OCI-M2 (cell line): ENCODE data around the gene KCNK4.

Source experiments
- DNase-seq: peaks from one replicate; lab custom pipeline; 2025; ENCODE audit not compliant: unreplicated experiment; lab: John Stamatoyannopoulos, UW

The KCNK4 gene

GRCh38 chr11:64342869-64343745 lies 52.0 kb downstream of the KCNK4 start:
- DNase-seq, result no peak

- no peak for DNase-seq
These were observed 52.9 kb downstream of the KCNK4 start for GRCh38 chr11:64343767-64344559.

GRCh38 chr11:64344787-64345186 lies 53.7 kb downstream of the KCNK4 start:
- no peak for DNase-seq

- DNase-seq, result no peak
These were observed 56.2 kb downstream of the KCNK4 start for GRCh38 chr11:64347193-64347867.

DNA sequence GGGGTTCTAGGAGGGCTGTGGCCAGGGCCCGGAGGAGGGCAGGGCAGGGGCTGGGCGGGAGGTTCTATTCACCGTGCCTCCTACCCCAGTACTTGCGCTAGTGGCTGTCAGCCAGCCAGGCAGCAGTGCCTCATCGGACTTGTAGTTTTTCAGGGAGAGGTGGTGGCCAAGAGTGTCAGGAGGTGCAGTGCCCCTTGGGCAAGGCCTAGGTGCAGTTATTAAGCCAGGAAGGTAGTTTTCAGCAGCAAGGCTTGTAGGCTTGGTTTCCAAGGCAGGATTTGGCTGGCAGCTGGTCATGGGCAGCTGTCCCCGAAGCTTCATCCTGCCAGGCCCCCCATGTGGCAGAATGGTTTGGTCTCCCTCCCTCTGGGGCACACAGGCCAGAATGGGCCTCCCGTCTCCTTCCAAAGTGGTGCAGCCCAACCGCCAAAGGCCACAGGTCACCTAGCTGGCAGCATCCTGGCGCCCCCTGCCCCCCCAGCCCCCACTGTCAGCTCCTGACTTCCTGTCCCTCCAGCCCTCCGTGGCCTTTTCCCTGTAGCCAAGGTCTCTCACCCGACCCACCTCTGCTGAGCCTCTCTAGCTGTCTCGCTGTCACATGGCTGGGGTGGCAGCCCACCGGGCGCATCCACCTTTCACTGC lies 57.4 kb downstream of the KCNK4 start:
- no peak for DNase-seq

GRCh38 chr11:64349025-64349387 lies 57.9 kb downstream of the KCNK4 start:
- no peak for DNase-seq

- no peak for DNase-seq
These were observed 58.3 kb downstream of the KCNK4 start for GRCh38 chr11:64349404-64349803.
